HG03159 (cell line): Measurements from ENCODE around the gene SLC5A9.

Experiments
- ATAC-seq: cut with Tn5 transposase; IDR thresholded peaks from one replicate; pipeline ENCODE4 v1.9.1; 2021; ENCODE audit warnings: mild to moderate bottlenecking, moderate library complexity; ENCODE audit not compliant: unreplicated experiment

SLC5A9 gene

GRCh38 chr1:48222501-48223242 lies at the start of gene SLC5A9:
Gene SLC5A9, plus strand, starts transcription at chr1:48222716. Its CDS starts 21 bp downstream, at chr1:48222737.
- ATAC-seq, result no peak

- ATAC-seq, result no peak
Measured at GRCh38 chr1:48175116-48175515, 47.4 kb upstream of the SLC5A9 start.

GRCh38 chr1:48177257-48177656 lies 45.3 kb upstream of the SLC5A9 start:
- ATAC-seq, result no peak

GRCh38 chr1:48181669-48182367 lies 40.7 kb upstream of the SLC5A9 start:
- peak; percentile 6 for ATAC-seq

GRCh38 chr1:48182439-48182838 lies 40.1 kb upstream of the SLC5A9 start:
- ATAC-seq, result peak; percentile 83

- no peak for ATAC-seq
Measured at GRCh38 chr1:48186306-48186839, 36.1 kb upstream of the SLC5A9 start.

GRCh38 chr1:48187969-48188563 lies 34.5 kb upstream of the SLC5A9 start:
- ATAC-seq, result no peak

- ATAC-seq, result no peak
Measured at GRCh38 chr1:48190881-48191280, 31.6 kb upstream of the SLC5A9 start.

GRCh38 chr1:48194801-48195200 lies 27.7 kb upstream of the SLC5A9 start:
- ATAC-seq, result no peak

- ATAC-seq, result no peak
Measured at GRCh38 chr1:48196237-48196636, 26.3 kb upstream of the SLC5A9 start.

- no peak for ATAC-seq
Measured at GRCh38 chr1:48198970-48199369, 23.5 kb upstream of the SLC5A9 start.

GRCh38 chr1:48200166-48200900 lies 22.2 kb upstream of the SLC5A9 start:
- ATAC-seq, result no peak

- peak; percentile 61 for ATAC-seq
Measured at GRCh38 chr1:48202030-48202752, 20.3 kb upstream of the SLC5A9 start.

GRCh38 chr1:48203287-48203900 lies 19.1 kb upstream of the SLC5A9 start:
- ATAC-seq, result peak; percentile 78

- ATAC-seq, result no peak
Measured at GRCh38 chr1:48205522-48205921, 17.0 kb upstream of the SLC5A9 start.

- no peak for ATAC-seq
Measured at GRCh38 chr1:48206371-48206770, 16.1 kb upstream of the SLC5A9 start.

- no peak for ATAC-seq
Measured at GRCh38 chr1:48207131-48207530, 15.4 kb upstream of the SLC5A9 start.

- no peak for ATAC-seq
Measured at GRCh38 chr1:48207536-48208075, 14.9 kb upstream of the SLC5A9 start.

- ATAC-seq, result no peak
Measured at GRCh38 chr1:48208251-48208650, 14.3 kb upstream of the SLC5A9 start.

- ATAC-seq, result no peak
Measured at GRCh38 chr1:48208652-48209051, 13.9 kb upstream of the SLC5A9 start.
